GM19438 (cell line): ENCODE data around the gene STAP2.
"Not testable (repeated sequence)": the region's sequence is repeated elsewhere in the genome, so short reads cannot be mapped to it uniquely, and the experiment has no call there.

Experiments used
- ATAC-seq: cut with Tn5 transposase; IDR thresholded peaks from one replicate; pipeline ENCODE4 v1.9.1; 2021; ENCODE audit warnings: low read depth; ENCODE audit not compliant: unreplicated experiment

Gene STAP2

GRCh38 chr19:4328991-4329681 lies 9.5 kb downstream of the STAP2 start:
- ATAC-seq = not testable (repeated sequence)

- peak; percentile 71 for ATAC-seq
Measured at GRCh38 chr19:4328243-4328990, 10.2 kb downstream of the STAP2 start.

GRCh38 chr19:4327877-4328242 lies 10.8 kb downstream of the STAP2 start:
- peak; percentile 4 for ATAC-seq

GRCh38 chr19:4327252-4327876 lies 11.3 kb downstream of the STAP2 start:
- ATAC-seq = peak; percentile 30

GRCh38 chr19:4326837-4327251 lies 11.8 kb downstream of the STAP2 start:
- no peak for ATAC-seq

- ATAC-seq = no peak
Measured at GRCh38 chr19:4326215-4326836, 12.3 kb downstream of the STAP2 start.

GRCh38 chr19:4324228-4324627 lies 14.4 kb downstream of the STAP2 start:
- ATAC-seq = no peak

GRCh38 chr19:4323692-4324091 lies 14.9 kb downstream of the STAP2 start:
- ATAC-seq = no peak

- ATAC-seq = no peak
Measured at GRCh38 chr19:4322942-4323665, 15.5 kb downstream of the STAP2 start.

GRCh38 chr19:4320419-4320818 lies 18.2 kb downstream of the STAP2 start:
- ATAC-seq = no peak

- ATAC-seq = no peak
Measured at GRCh38 chr19:4319067-4319718, 19.4 kb downstream of the STAP2 start.

GRCh38 chr19:4318460-4318859 lies 20.2 kb downstream of the STAP2 start:
- no peak for ATAC-seq

GRCh38 chr19:4316956-4317355 lies 21.7 kb downstream of the STAP2 start:
- ATAC-seq = no peak

- ATAC-seq = no peak
Measured at GRCh38 chr19:4313847-4314490, 24.7 kb downstream of the STAP2 start.

- ATAC-seq = no peak
Measured at GRCh38 chr19:4310247-4311121, 28.1 kb downstream of the STAP2 start.

GRCh38 chr19:4305659-4306058 lies 33.0 kb downstream of the STAP2 start:
- no peak for ATAC-seq

GRCh38 chr19:4305257-4305612 lies 33.4 kb downstream of the STAP2 start:
- ATAC-seq = no peak

- no peak for ATAC-seq
Measured at GRCh38 chr19:4304538-4305256, 33.9 kb downstream of the STAP2 start, which contains the start of gene FSD1. TSS of gene FSD1 (plus strand) at chr19:4304598. CDS start at chr19:4304747, 149 bp downstream.
